GM19238 (cell line): ENCODE results near the gene PDE3B.
"Not testable (repeated sequence)": the region's sequence is repeated elsewhere in the genome, so short reads cannot be mapped to it uniquely, and the experiment has no call there.

Experiments
- DNase-seq: peaks from one replicate; pipeline ENCODE4 v3.0.0; 2011; ENCODE audit warnings: low spot score; ENCODE audit not compliant: insufficient read length

PDE3B gene

GRCh38 chr11:14643697-14644225 is at the start of gene PDE3B:
Gene PDE3B, plus strand, starts transcription at chr11:14643804. Its CDS starts 272 bp downstream, at chr11:14644076.
- DNase-seq: peak; percentile 67

GRCh38 chr11:14595261-14595660 is 48.3 kb upstream of the PDE3B start:
- DNase-seq: not testable (repeated sequence)

GRCh38 chr11:14607713-14608112 is 35.9 kb upstream of the PDE3B start:
- no peak for DNase-seq

- no peak for DNase-seq
Observed at GRCh38 chr11:14609902-14610301, 33.7 kb upstream of the PDE3B start.

GRCh38 chr11:14611939-14612338 is 31.7 kb upstream of the PDE3B start:
- no peak for DNase-seq

- DNase-seq: no peak
Observed at GRCh38 chr11:14612694-14613093, 30.9 kb upstream of the PDE3B start.

GRCh38 chr11:14614091-14614622 is 29.4 kb upstream of the PDE3B start:
- DNase-seq: no peak

- DNase-seq: no peak
Observed at GRCh38 chr11:14617241-14618027, 26.2 kb upstream of the PDE3B start.

- DNase-seq: no peak
Observed at GRCh38 chr11:14618060-14618459, 25.5 kb upstream of the PDE3B start.

GRCh38 chr11:14619603-14620531 is 23.7 kb upstream of the PDE3B start:
- DNase-seq: no peak

- no peak for DNase-seq
Observed at GRCh38 chr11:14622223-14622954, 21.2 kb upstream of the PDE3B start.

GRCh38 chr11:14623036-14623435 is 20.6 kb upstream of the PDE3B start:
- DNase-seq: no peak

GRCh38 chr11:14625586-14626205 is 17.9 kb upstream of the PDE3B start:
- no peak for DNase-seq

- no peak for DNase-seq
Observed at GRCh38 chr11:14626650-14627049, 17.0 kb upstream of the PDE3B start.

GRCh38 chr11:14633506-14634224 is 9.9 kb upstream of the PDE3B start:
- not testable (repeated sequence) for DNase-seq

- DNase-seq: no peak
Observed at GRCh38 chr11:14634813-14635212, 8.8 kb upstream of the PDE3B start.

- DNase-seq: no peak
Observed at GRCh38 chr11:14635546-14635945, 8.1 kb upstream of the PDE3B start.

- no peak for DNase-seq
Observed at GRCh38 chr11:14636119-14636518, 7.5 kb upstream of the PDE3B start.

GRCh38 chr11:14637868-14638409 is 5.7 kb upstream of the PDE3B start:
- DNase-seq: no peak

GRCh38 chr11:14638561-14638960 is 5.0 kb upstream of the PDE3B start:
- DNase-seq: no peak
